ENCODE measurements around the gene KYAT1. TPM values are rescaled to one million over a fixed set of nuclear protein-coding genes. Genes with fewer than 3 reads are reported as not detected.
A peak's percentile ranks its signal among the peaks of the same experiment; 100 is the strongest.

KYAT1 gene
- total RNA-seq, result 1 to 10 TPM; 7.5 to 9.5 TPM
- polyA plus RNA-seq, result 10 to 100 TPM in 1 of 2 donors, 1 to 10 TPM in 1; 4.5 to 11.4 TPM
- long read RNA-seq, donor 1, transcript KYAT1-201 (13 exons, 1,903 nt), result major isoform, 13 of 35 reads
- long read RNA-seq, donor 1, partial matches to known transcripts, result 2 of 35 reads
- long read RNA-seq, donor 1, other reads (novel, unspliced or antisense), result 18 of 35 reads
- long read RNA-seq, donor 2, partial matches to known transcripts, result 3 of 7 reads
- long read RNA-seq, donor 2, other reads (novel, unspliced or antisense), result 2 of 7 reads

- ATAC-seq (ENCODE audit: low FRiP score), result peak; percentile 93
- WGBS, 2 donors, result 0 to 1% methylated on average over 43 to 70 of the region's 70 CpGs
- intact Hi-C loops (cut with DNase I), result loop anchor here (2.0 to 5.0 kb wide), 2 partner anchors 35 to 40 kb away; partner anchors contain the start of gene PHYHD1 (in 1 of the 2)
Observed at GRCh38 chr9:128881884-128882676, at the start of gene KYAT1, which contains the start of gene LRRC8A. TSS of gene KYAT1 (minus strand) at chr9:128881950. CDS start at chr9:128845405, 36,545 bp downstream. TSS of gene LRRC8A (plus strand) at chr9:128882133. CDS start at chr9:128907165, 25,032 bp downstream.

DNA sequence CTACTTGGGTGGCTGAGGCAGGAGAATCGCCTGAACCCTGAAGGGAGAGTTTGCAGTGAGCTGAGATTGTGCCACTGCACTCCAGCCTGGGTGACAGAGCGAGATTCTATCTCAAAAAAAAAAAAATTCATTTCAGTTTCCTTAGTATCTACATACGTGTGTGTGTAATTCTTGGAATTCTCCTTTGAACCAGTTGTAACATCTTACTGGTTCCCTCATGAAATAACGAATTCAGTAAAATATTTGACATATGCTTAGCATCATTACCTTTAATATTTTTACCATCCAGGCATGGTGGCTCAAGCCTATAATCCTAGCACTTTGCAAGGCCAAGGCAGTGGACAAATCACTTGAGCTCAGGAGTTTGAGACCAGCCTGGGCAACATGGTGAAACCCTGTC, 47.8 kb upstream of the KYAT1 start:
- Histone ChIP-seq H3K36me3 (ENCODE audit: control insufficient read depth in 1 of 2, insufficient read depth in 2 of 2, low read length in 1 of 2) (no peaks in the 10 kb centered on the region), H3K27me3 (ENCODE audit: control insufficient read depth in 1 of 2, insufficient read depth in 2 of 2, low read length in 1 of 2) (no peaks in the 10 kb centered on the region), H3K9me3 (ENCODE audit: control insufficient read depth, low read length) (no peaks in the 10 kb centered on the region), H3K4me3 (ENCODE audit: low read length in 2 of 2) (no peak overlapping the region), H3K27ac (ENCODE audit: low read depth in 1 of 2, low read length in 2 of 2) (no peak overlapping the region), H3K4me1 (ENCODE audit: control insufficient read depth in 1 of 2, insufficient read depth in 2 of 2, low read length in 2 of 2) (no peaks in the 10 kb centered on the region)
- DNase-seq, result no peak
- ATAC-seq (ENCODE audit: low FRiP score), result no peak
- 85 to 92% methylated on average over 4 of the region's 4 CpGs for WGBS, 2 donors
- intact Hi-C loops (cut with DNase I), result loop anchor here in 1 of 2 donors (5.0 kb wide), 1 partner anchor 67 kb away; no protein-coding TSS in a partner anchor

More at GRCh38 chr9:128881884-128882676, at the start of gene KYAT1, which contains the start of gene LRRC8A:
- Histone ChIP-seq H3K27ac (ENCODE audit: low read depth in 1 of 2, low read length in 2 of 2) (peak within 1 kb of the TSS; percentile 80 to 86), H3K27me3 (ENCODE audit: control insufficient read depth in 1 of 2, insufficient read depth in 2 of 2, low read length in 1 of 2) (no peaks in the 10 kb centered on the region), H3K4me1 (ENCODE audit: control insufficient read depth in 1 of 2, insufficient read depth in 2 of 2, low read length in 2 of 2) (no peaks in the 10 kb centered on the region), H3K36me3 (ENCODE audit: control insufficient read depth in 1 of 2, insufficient read depth in 2 of 2, low read length in 1 of 2) (no peaks in the 10 kb centered on the region), H3K9me3 (ENCODE audit: control insufficient read depth, low read length) (no peaks in the 10 kb centered on the region), H3K4me3 (ENCODE audit: low read length in 2 of 2) (peak within 1 kb of the TSS; percentile 84 to 96)
- DNase-seq, result peak; percentile 98 to 99

GRCh38 chr9:128928624-128929023, 46.9 kb upstream of the KYAT1 start:
- Histone ChIP-seq H3K4me1 (ENCODE audit: control insufficient read depth in 1 of 2, insufficient read depth in 2 of 2, low read length in 2 of 2) (no peaks in the 10 kb centered on the region), H3K4me3 (ENCODE audit: low read length in 2 of 2) (no peak overlapping the region), H3K27ac (ENCODE audit: low read depth in 1 of 2, low read length in 2 of 2) (no peak overlapping the region), H3K36me3 (ENCODE audit: control insufficient read depth in 1 of 2, insufficient read depth in 2 of 2, low read length in 1 of 2) (no peaks in the 10 kb centered on the region), H3K9me3 (ENCODE audit: control insufficient read depth, low read length) (no peaks in the 10 kb centered on the region), H3K27me3 (ENCODE audit: control insufficient read depth in 1 of 2, insufficient read depth in 2 of 2, low read length in 1 of 2) (no peaks in the 10 kb centered on the region)
- DNase-seq (no peak), ATAC-seq (ENCODE audit: low FRiP score) (no peak)
- intact Hi-C loops (cut with DNase I), result loop anchor here (1.0 to 5.0 kb wide), 2 partner anchors 65 to 66 kb away; no protein-coding TSS in a partner anchor
- 84 to 86% methylated on average over 2 of the region's 2 CpGs for WGBS, 2 donors

DNA sequence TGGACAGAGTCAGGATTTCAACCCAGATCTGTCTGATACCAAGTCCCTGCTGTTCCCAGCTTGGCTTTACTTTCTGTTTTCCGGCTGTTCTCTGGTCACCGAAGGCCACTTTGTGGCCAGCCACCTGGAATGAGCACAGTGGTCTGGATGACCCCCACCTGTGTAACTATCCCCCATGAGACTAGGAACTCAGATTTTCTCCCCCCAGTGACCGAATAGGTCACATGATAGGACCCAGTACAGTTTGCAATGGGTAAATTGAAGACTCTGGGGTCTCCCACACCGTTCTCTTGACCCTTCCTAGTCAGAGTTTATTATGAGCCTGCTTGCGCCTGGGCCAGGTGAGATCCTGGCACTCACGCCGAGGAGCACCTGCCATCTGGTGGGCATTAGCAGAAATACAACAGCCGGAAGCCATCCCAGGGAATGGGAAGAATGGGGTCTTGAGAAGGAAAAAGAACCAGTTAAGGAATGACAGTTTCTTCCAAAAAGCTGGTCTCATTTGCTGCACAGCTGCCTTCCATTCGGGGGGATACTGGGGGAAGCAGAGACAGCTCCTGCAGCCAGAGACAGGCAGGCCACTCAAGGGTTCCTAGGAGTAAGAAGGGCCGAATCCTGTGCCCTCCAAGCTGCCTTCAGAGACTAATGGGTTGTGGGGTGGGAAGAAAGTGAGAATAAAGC, 46.1 kb upstream of the KYAT1 start:
- H3K9me3 ChIP-seq (ENCODE audit: control insufficient read depth, low read length), result no peaks in the 10 kb centered on the region
- peak; percentile 86 for ATAC-seq (ENCODE audit: low FRiP score)
- no peak for DNase-seq
- no peaks in the 10 kb centered on the region for H3K27me3 ChIP-seq (ENCODE audit: control insufficient read depth in 1 of 2, insufficient read depth in 2 of 2, low read length in 1 of 2)
- no peak overlapping the region for H3K27ac ChIP-seq (ENCODE audit: low read depth in 1 of 2, low read length in 2 of 2)
- intact Hi-C loops (cut with DNase I), result loop anchor here (1.0 to 5.0 kb wide), 2 partner anchors 65 to 66 kb away; no protein-coding TSS in a partner anchor
- H3K4me1 ChIP-seq (ENCODE audit: control insufficient read depth in 1 of 2, insufficient read depth in 2 of 2, low read length in 2 of 2), result no peaks in the 10 kb centered on the region
- 27 to 28% methylated on average over 10 of the region's 10 CpGs for WGBS, 2 donors
- no peak overlapping the region for H3K4me3 ChIP-seq (ENCODE audit: low read length in 2 of 2)
- H3K36me3 ChIP-seq (ENCODE audit: control insufficient read depth in 1 of 2, insufficient read depth in 2 of 2, low read length in 1 of 2), result no peaks in the 10 kb centered on the region

- Histone ChIP-seq H3K27me3 (ENCODE audit: control insufficient read depth in 1 of 2, insufficient read depth in 2 of 2, low read length in 1 of 2) (no peaks in the 10 kb centered on the region), H3K36me3 (ENCODE audit: control insufficient read depth in 1 of 2, insufficient read depth in 2 of 2, low read length in 1 of 2) (no peaks in the 10 kb centered on the region), H3K9me3 (ENCODE audit: control insufficient read depth, low read length) (no peaks in the 10 kb centered on the region), H3K27ac (ENCODE audit: low read depth in 1 of 2, low read length in 2 of 2) (no peak overlapping the region), H3K4me3 (ENCODE audit: low read length in 2 of 2) (no peak overlapping the region), H3K4me1 (ENCODE audit: control insufficient read depth in 1 of 2, insufficient read depth in 2 of 2, low read length in 2 of 2) (no peaks in the 10 kb centered on the region)
- intact Hi-C loops (cut with DNase I), result loop anchor here in 1 of 2 donors (5.0 kb wide), 1 partner anchor 41 kb away; the partner anchor contains the start of genes KYAT1 and LRRC8A
- no peak for ATAC-seq (ENCODE audit: low FRiP score)
- 86 to 89% methylated on average over 6 of the region's 6 CpGs for WGBS, 2 donors
- DNase-seq, result no peak
Observed at GRCh38 chr9:128923493-128923883, 41.7 kb upstream of the KYAT1 start.

GRCh38 chr9:128921881-128922763, 40.4 kb upstream of the KYAT1 start:
- Histone ChIP-seq H3K36me3 (ENCODE audit: control insufficient read depth in 1 of 2, insufficient read depth in 2 of 2, low read length in 1 of 2) (no peaks in the 10 kb centered on the region), H3K4me3 (ENCODE audit: low read length in 2 of 2) (peak overlapping the region; percentile 9 to 66), H3K4me1 (ENCODE audit: control insufficient read depth in 1 of 2, insufficient read depth in 2 of 2, low read length in 2 of 2) (no peaks in the 10 kb centered on the region), H3K27ac (ENCODE audit: low read depth in 1 of 2, low read length in 2 of 2) (peak overlapping the region; percentile 76 to 85), H3K9me3 (ENCODE audit: control insufficient read depth, low read length) (no peaks in the 10 kb centered on the region), H3K27me3 (ENCODE audit: control insufficient read depth in 1 of 2, insufficient read depth in 2 of 2, low read length in 1 of 2) (no peaks in the 10 kb centered on the region)
- intact Hi-C loops (cut with DNase I), result loop anchor here in 1 of 2 donors (5.0 kb wide), 1 partner anchor 40 kb away; the partner anchor contains the start of genes KYAT1 and LRRC8A
- DNase-seq, result peak; percentile 74 to 86
- peak; percentile 74 for ATAC-seq (ENCODE audit: low FRiP score)
- 4 to 5% methylated on average over 32 of the region's 32 CpGs for WGBS, 2 donors

- intact Hi-C loops (cut with DNase I), result loop anchor here in 1 of 2 donors (5.0 kb wide), 1 partner anchor 38 kb away; the partner anchor contains the start of genes KYAT1 and LRRC8A
- 5 to 6% methylated on average over 13 of the region's 13 CpGs for WGBS, 2 donors
Observed at GRCh38 chr9:128920381-128921058, 38.8 kb upstream of the KYAT1 start, which contains the start of gene PHYHD1. TSS of gene PHYHD1 (plus strand) at chr9:128920982. CDS start at chr9:128922324, 1,342 bp downstream.

More at GRCh38 chr9:128920381-128921058, 38.8 kb upstream of the KYAT1 start, which contains the start of gene PHYHD1:
- ATAC-seq (ENCODE audit: low FRiP score) (peak; percentile 64), DNase-seq (peak; percentile 85 to 95)
- Histone ChIP-seq H3K36me3 (ENCODE audit: control insufficient read depth in 1 of 2, insufficient read depth in 2 of 2, low read length in 1 of 2) (no peaks in the 10 kb centered on the region), H3K4me1 (ENCODE audit: control insufficient read depth in 1 of 2, insufficient read depth in 2 of 2, low read length in 2 of 2) (no peaks in the 10 kb centered on the region), H3K27me3 (ENCODE audit: control insufficient read depth in 1 of 2, insufficient read depth in 2 of 2, low read length in 1 of 2) (no peaks in the 10 kb centered on the region), H3K4me3 (ENCODE audit: low read length in 2 of 2) (no peak within 1 kb of the TSS), H3K27ac (ENCODE audit: low read depth in 1 of 2, low read length in 2 of 2) (peak within 1 kb of the TSS; percentile 76 to 94), H3K9me3 (ENCODE audit: control insufficient read depth, low read length) (no peaks in the 10 kb centered on the region)
